OCI-LY1 (cell line): ENCODE measurements around the gene SECTM1.

ENCODE experiments used
- EZH2 ChIP-seq: fragments of 200-600 bp; sonication (generic), shearing (Covaris generic); IDR thresholded peaks from 2 replicates; pipeline ENCODE4 v1.8.0; 2017; ENCODE audit warnings: borderline replicate concordance, mixed run types, mild to moderate bottlenecking, antibody characterized with exemption, low read length, moderate library complexity, mixed read lengths
- TF ChIP-seq, protein P1 (sequence below): fragments of 200-600 bp; sonication (generic), shearing (Covaris generic); IDR thresholded peaks from 2 replicates; pipeline ENCODE4 v1.5.1; 2017; ENCODE audit warnings: mild to moderate bottlenecking, antibody characterized with exemption, low read length, moderate library complexity, mixed read lengths

GRCh38 chr17:82315703-82316358, 17.7 kb downstream of the SECTM1 start:
- TF ChIP-seq, protein P1, sequence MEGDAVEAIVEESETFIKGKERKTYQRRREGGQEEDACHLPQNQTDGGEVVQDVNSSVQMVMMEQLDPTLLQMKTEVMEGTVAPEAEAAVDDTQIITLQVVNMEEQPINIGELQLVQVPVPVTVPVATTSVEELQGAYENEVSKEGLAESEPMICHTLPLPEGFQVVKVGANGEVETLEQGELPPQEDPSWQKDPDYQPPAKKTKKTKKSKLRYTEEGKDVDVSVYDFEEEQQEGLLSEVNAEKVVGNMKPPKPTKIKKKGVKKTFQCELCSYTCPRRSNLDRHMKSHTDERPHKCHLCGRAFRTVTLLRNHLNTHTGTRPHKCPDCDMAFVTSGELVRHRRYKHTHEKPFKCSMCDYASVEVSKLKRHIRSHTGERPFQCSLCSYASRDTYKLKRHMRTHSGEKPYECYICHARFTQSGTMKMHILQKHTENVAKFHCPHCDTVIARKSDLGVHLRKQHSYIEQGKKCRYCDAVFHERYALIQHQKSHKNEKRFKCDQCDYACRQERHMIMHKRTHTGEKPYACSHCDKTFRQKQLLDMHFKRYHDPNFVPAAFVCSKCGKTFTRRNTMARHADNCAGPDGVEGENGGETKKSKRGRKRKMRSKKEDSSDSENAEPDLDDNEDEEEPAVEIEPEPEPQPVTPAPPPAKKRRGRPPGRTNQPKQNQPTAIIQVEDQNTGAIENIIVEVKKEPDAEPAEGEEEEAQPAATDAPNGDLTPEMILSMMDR: no peak
- no peak for TF ChIP-seq EZH2
